HepG2 (cell line): ENCODE measurements around the gene ERC1. TPM values are rescaled to one million over a fixed set of nuclear protein-coding genes. Genes with fewer than 3 reads are reported as not detected.
A peak's percentile ranks its signal among the peaks of the same experiment; 100 is the strongest.

Source experiments
- CENPX ChIP-seq: sonication (generic); formaldehyde crosslinking; IDR thresholded peaks from 2 replicates; pipeline ENCODE4 v1.9.0; 2021; ENCODE audit warnings: mild to moderate bottlenecking, missing genetic modification reagents, moderate library complexity
- EZH2 ChIP-seq: conservative IDR thresholded peaks from 2 replicates; pipeline ENCODE4 v1.6.1; 2012; ENCODE audit warnings: mild to moderate bottlenecking, low read depth, low read length, moderate library complexity
- FOXA1 ChIP-seq, 2 experiments: fragments of 450-650 bp in 1 of 2; sonication (generic) in 1 of 2; formaldehyde crosslinking in 1 of 2; IDR thresholded peaks; 2 replicates each; pipeline versions ENCODE4 v1.4.0 to v1.6.1; 2016 to 2020; ENCODE audit warnings: missing genetic modification reagents in 1 of 2
- FOXC1 ChIP-seq: sonication (generic); formaldehyde crosslinking; IDR thresholded peaks from 2 replicates; pipeline ENCODE4 v1.8.0; 2022; ENCODE audit warnings: mild to moderate bottlenecking, missing genetic modification reagents, borderline replicate concordance
- HMG20B ChIP-seq: conservative IDR thresholded peaks from 2 replicates; pipeline ENCODE4 v1.6.1; 2016; ENCODE audit warnings: missing genetic modification reagents, missing compliant biosample characterization
- KDM3A ChIP-seq: IDR thresholded peaks from 2 replicates; pipeline ENCODE4 v1.6.1; 2018; ENCODE audit warnings: low read depth, missing compliant biosample characterization
- MED1 ChIP-seq: sonication (generic); formaldehyde crosslinking; IDR thresholded peaks from 2 replicates; pipeline ENCODE4 v1.4.0; 2020; ENCODE audit warnings: missing genetic modification reagents
- NKX3-1 ChIP-seq: sonication (generic); formaldehyde crosslinking; IDR thresholded peaks from 2 replicates; pipeline ENCODE4 v1.5.0; 2020; ENCODE audit warnings: missing genetic modification reagents
- NR2F1 ChIP-seq, 2 experiments: fragments of 450-650 bp in 1 of 2; formaldehyde crosslinking in 1 of 2; IDR thresholded peaks; 2 replicates each; pipeline versions ENCODE4 v1.5.0 to v1.6.1; 2016 to 2020; ENCODE audit warnings: mild to moderate bottlenecking in 1 of 2, missing compliant biosample characterization in 1 of 2, missing genetic modification reagents in 1 of 2, moderate library complexity in 1 of 2
- NRL ChIP-seq: sonication (generic); formaldehyde crosslinking; IDR thresholded peaks from 2 replicates; pipeline ENCODE4 v1.5.0; 2020; ENCODE audit warnings: missing genetic modification reagents, mild to moderate bottlenecking, moderate library complexity, borderline replicate concordance
- REPIN1 ChIP-seq: sonication (generic); formaldehyde crosslinking; IDR thresholded peaks from 2 replicates; pipeline ENCODE4 v1.8.0; 2022; ENCODE audit warnings: missing genetic modification reagents, low read depth, mild to moderate bottlenecking, borderline replicate concordance
- SKI ChIP-seq: fragments of 450-650 bp; IDR thresholded peaks from one replicate; pipeline ENCODE4 v1.6.1; 2018; ENCODE audit warnings: mild to moderate bottlenecking; ENCODE audit not compliant: partially characterized antibody
- SMYD3 ChIP-seq: sonication (generic); formaldehyde crosslinking; IDR thresholded peaks from 2 replicates; pipeline ENCODE4 v1.8.1; 2023; ENCODE audit warnings: mild to moderate bottlenecking, missing genetic modification reagents
- TCF7 ChIP-seq: sonication (generic); IDR thresholded peaks from 2 replicates; pipeline ENCODE4 v1.6.1; 2016; ENCODE audit warnings: antibody characterized with exemption, low read depth
- ZFAT ChIP-seq: sonication (generic); formaldehyde crosslinking; conservative IDR thresholded peaks from 2 replicates; pipeline ENCODE4 v1.8.1; 2023; ENCODE audit warnings: missing genetic modification reagents, inconsistent platforms
- ZFP37 ChIP-seq: sonication (generic); formaldehyde crosslinking; IDR thresholded peaks from 2 replicates; pipeline ENCODE4 v1.4.0; 2020; ENCODE audit warnings: missing genetic modification reagents, borderline replicate concordance
- ZNF136 ChIP-seq: sonication (generic); formaldehyde crosslinking; IDR thresholded peaks from 2 replicates; pipeline ENCODE4 v1.8.1; 2022; ENCODE audit warnings: low read depth, mild to moderate bottlenecking, moderate library complexity, missing genetic modification reagents
- ZNF143 ChIP-seq: sonication (generic); formaldehyde crosslinking; IDR thresholded peaks from 2 replicates; pipeline ENCODE4 v1.4.0; 2020; ENCODE audit warnings: missing genetic modification reagents
- ZNF224 ChIP-seq: sonication (generic); formaldehyde crosslinking; IDR thresholded peaks from 2 replicates; pipeline ENCODE4 v1.5.0; 2020; ENCODE audit warnings: mild to moderate bottlenecking, missing genetic modification reagents
- ZNF577 ChIP-seq: sonication (generic); formaldehyde crosslinking; IDR thresholded peaks from 2 replicates; pipeline ENCODE4 v1.4.0; 2020; ENCODE audit warnings: mild to moderate bottlenecking, low read depth, missing genetic modification reagents, borderline replicate concordance
- polyA plus RNA-seq, 8 experiments: library from polyadenylated mRNA; depleted of rRNA in 3 of 8; stranded (reverse) in 7 of 8; unstranded in 1 of 8; fragments of >200 nt; fragmentation: Illumina TruSeq in 4 of 8; extraction: Trizol in 4 of 8; gene quantifications; 2 replicates each; pipeline versions ENCODE4 v1.2.1 to v1.2.3, GENCODE V29; 2011 to 2016; ENCODE audit warnings: low read depth in 4 of 8, missing spikeins in 1 of 8, mixed read lengths in 1 of 8; ENCODE audit not compliant: insufficient read depth in 1 of 8
- total RNA-seq, 5 experiments: library from RNA; depleted of rRNA; stranded (reverse); fragments of >200 nt; fragmentation: Illumina TruSeq; extraction: Trizol; gene quantifications; 2 replicates each; pipeline ENCODE4 v1.2.3, GENCODE V29; 2016; ENCODE audit warnings: low read depth in 1 of 5
- TF ChIP-seq, protein P1 (sequence below): sonication (generic); formaldehyde crosslinking; IDR thresholded peaks from 2 replicates; pipeline ENCODE4 v1.5.0; 2020; ENCODE audit warnings: missing genetic modification reagents, mild to moderate bottlenecking, borderline replicate concordance
- TF ChIP-seq, protein P2 (sequence below): IDR thresholded peaks from 2 replicates; pipeline ENCODE4 v1.6.1; 2016
- TF ChIP-seq, protein P3 (sequence below): IDR thresholded peaks from 2 replicates; pipeline ENCODE4 v1.6.1; 2016; ENCODE audit warnings: missing genetic modification reagents, missing compliant biosample characterization
- TF ChIP-seq, protein P4 (sequence below): IDR thresholded peaks from 2 replicates; pipeline ENCODE4 v1.6.1; 2018; ENCODE audit warnings: missing genetic modification reagents

ERC1 gene
- total and polyA plus RNA-seq, 2 of the 13 experiments (the other 11 are each of a cell fraction or from before 2014, with no cell fraction given): 6.1 to 12.4 TPM

DNA sequence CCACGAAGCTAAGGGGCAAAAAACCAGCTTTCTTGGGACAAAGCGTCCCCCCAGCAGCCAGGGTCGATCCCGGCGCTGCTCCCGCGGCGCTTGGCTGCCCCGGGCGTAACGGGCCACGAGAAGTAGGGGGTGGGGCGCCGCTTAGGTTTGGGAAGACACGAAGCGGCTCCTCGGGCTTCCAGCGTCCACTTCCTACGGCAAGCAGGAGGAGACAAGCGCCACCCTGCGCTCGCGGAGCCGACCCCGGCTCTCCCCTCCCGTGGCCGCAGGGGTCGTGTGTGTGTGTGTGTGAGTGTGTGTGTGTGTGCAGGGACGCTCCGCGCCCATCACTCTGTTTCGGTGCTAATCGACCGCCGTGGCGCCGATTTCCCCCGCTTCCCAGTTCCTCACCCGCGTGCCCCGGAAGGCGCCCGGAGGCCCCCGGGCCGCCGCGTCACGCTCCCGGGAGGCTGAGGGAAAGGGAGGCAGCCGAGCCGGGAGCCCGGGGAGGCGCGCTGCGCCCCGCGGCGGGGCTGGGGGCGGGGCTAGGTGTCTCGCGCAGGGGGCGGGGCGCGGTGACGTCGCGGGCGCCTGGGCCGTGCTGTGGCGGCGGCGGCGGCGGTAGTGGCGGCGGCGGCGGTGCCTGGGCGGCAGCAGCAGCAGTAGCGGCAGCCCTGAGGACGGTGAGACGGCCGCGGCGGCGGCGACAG is at the start of gene ERC1 (continued):
- 0 out of 2 replicates have a peak, but pooled peaks have one; percentile 54 for TF ChIP-seq ZFP37 (CRISPR knock-in tag)
- TF ChIP-seq NKX3-1 (CRISPR knock-in tag): peak; percentile 77
- peak; percentile 89; the same call in 1 of the 2 replicates for TF ChIP-seq ZNF224 (CRISPR knock-in tag)
- TF ChIP-seq FOXA1 (IDR thresholded peaks at IDR 0.05): no peak
- TF ChIP-seq FOXA1 (CRISPR knock-in tag; IDR thresholded peaks at IDR 0.05): no peak
- TF ChIP-seq NRL (CRISPR knock-in tag): peak; percentile 98; the same call in 1 of the 2 replicates
- TF ChIP-seq, protein P1, sequence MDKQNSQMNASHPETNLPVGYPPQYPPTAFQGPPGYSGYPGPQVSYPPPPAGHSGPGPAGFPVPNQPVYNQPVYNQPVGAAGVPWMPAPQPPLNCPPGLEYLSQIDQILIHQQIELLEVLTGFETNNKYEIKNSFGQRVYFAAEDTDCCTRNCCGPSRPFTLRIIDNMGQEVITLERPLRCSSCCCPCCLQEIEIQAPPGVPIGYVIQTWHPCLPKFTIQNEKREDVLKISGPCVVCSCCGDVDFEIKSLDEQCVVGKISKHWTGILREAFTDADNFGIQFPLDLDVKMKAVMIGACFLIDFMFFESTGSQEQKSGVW (CRISPR knock-in tag): 0 out of 2 replicates have a peak, but pooled peaks have one; percentile 72
- no peak; the same call in none of the 2 replicates for TF ChIP-seq MED1 (CRISPR knock-in tag)
- TF ChIP-seq SMYD3 (CRISPR knock-in tag): no peak
- peak; percentile 86 for TF ChIP-seq ZNF136
- peak; percentile 23 for TF ChIP-seq SKI
- no peak for TF ChIP-seq ZNF577 (CRISPR knock-in tag)
- peak; percentile 77 for TF ChIP-seq REPIN1
- TF ChIP-seq, protein P2, sequence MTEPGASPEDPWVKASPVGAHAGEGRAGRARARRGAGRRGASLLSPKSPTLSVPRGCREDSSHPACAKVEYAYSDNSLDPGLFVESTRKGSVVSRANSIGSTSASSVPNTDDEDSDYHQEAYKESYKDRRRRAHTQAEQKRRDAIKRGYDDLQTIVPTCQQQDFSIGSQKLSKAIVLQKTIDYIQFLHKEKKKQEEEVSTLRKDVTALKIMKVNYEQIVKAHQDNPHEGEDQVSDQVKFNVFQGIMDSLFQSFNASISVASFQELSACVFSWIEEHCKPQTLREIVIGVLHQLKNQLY: no peak
- TF ChIP-seq, protein P3, sequence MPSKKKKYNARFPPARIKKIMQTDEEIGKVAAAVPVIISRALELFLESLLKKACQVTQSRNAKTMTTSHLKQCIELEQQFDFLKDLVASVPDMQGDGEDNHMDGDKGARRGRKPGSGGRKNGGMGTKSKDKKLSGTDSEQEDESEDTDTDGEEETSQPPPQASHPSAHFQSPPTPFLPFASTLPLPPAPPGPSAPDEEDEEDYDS (CRISPR knock-in tag): peak; percentile 13
- TF ChIP-seq ZFAT: 0 out of 2 replicates have a peak, but pooled peaks have one; percentile 20
- TF ChIP-seq NR2F1 (CRISPR knock-in tag; IDR thresholded peaks at IDR 0.05): peak in 1 of 2 experiments; percentile 44; a peak in 1 of 4 replicates
- TF ChIP-seq EZH2: no peak
- TF ChIP-seq CENPX: no peak
- TF ChIP-seq KDM3A (CRISPR knock-in tag): peak; percentile 71; the same call in 1 of the 2 replicates
- TF ChIP-seq HMG20B (CRISPR knock-in tag): peak; percentile 74; the same call in 1 of the 2 replicates
- TF ChIP-seq FOXC1 (CRISPR knock-in tag): peak; percentile 59
- TF ChIP-seq, protein P4, sequence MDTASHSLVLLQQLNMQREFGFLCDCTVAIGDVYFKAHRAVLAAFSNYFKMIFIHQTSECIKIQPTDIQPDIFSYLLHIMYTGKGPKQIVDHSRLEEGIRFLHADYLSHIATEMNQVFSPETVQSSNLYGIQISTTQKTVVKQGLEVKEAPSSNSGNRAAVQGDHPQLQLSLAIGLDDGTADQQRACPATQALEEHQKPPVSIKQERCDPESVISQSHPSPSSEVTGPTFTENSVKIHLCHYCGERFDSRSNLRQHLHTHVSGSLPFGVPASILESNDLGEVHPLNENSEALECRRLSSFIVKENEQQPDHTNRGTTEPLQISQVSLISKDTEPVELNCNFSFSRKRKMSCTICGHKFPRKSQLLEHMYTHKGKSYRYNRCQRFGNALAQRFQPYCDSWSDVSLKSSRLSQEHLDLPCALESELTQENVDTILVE (CRISPR knock-in tag): peak; percentile 87
- peak; percentile 60 for TF ChIP-seq ZNF143 (CRISPR knock-in tag)
- no peak for TF ChIP-seq TCF7
